ENCODE measurements around the gene ATP2B2. TPM values are rescaled to one million over a fixed set of nuclear protein-coding genes. Genes with fewer than 3 reads are reported as not detected.

The ATP2B2 gene
- polyA plus RNA-seq, 4 donors: 0.39 to 0.55 TPM; not detected in 2

DNA sequence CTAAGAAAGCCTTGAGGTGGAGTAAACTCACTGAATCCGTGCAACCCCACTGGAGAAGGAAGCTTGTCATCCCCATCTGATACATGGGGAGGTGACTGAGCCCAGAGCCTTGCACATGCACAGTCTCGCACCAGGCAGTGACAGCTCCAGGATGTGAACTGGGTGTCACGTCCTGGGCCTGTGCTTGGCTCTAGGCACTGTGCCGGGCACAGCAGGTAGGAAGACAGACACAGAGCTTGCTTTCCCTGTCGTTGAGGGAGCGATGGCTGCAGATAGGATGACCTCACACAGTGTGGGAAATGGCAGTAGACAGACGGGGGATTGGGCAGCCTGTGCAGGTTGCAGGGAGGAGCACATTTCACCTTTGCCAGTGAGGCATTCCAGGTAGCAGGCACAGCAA, 12.2 kb upstream of the ATP2B2 start:
- FAIRE-seq: no peak
- Histone ChIP-seq H3K4me1 (ENCODE audit: control insufficient read depth in 3 of 3, insufficient read depth in 2 of 3, low read depth in 1 of 3, low read length in 2 of 3) (no peaks in the 10 kb centered on the region), H3K27me3 (ENCODE audit: control insufficient read depth in 3 of 3, insufficient read depth in 3 of 3, low read length in 3 of 3) (peaks cover 0 to 2% (median 2%) of the 10 kb centered on the region in 3 donors), H3K9me3 (ENCODE audit: control insufficient read depth in 2 of 2, insufficient read depth in 1 of 2, low read depth in 1 of 2, low read length in 1 of 2) (no peaks in the 10 kb centered on the region), H3K36me3 (ENCODE audit: control insufficient read depth in 3 of 3, insufficient read depth in 2 of 3, low read depth in 1 of 3, low read length in 3 of 3) (no peaks in the 10 kb centered on the region), H3K4me3 (ENCODE audit: low read depth in 1 of 3, low read length in 3 of 3) (no peak overlapping the region), H3K27ac (ENCODE audit: low read depth in 1 of 3, low read length in 2 of 3) (no peak overlapping the region)
- WGBS, 3 donors: 66 to 70% (median 69%) methylated on average over 7 of the region's 7 CpGs
- no peak for DNase-seq

DNA sequence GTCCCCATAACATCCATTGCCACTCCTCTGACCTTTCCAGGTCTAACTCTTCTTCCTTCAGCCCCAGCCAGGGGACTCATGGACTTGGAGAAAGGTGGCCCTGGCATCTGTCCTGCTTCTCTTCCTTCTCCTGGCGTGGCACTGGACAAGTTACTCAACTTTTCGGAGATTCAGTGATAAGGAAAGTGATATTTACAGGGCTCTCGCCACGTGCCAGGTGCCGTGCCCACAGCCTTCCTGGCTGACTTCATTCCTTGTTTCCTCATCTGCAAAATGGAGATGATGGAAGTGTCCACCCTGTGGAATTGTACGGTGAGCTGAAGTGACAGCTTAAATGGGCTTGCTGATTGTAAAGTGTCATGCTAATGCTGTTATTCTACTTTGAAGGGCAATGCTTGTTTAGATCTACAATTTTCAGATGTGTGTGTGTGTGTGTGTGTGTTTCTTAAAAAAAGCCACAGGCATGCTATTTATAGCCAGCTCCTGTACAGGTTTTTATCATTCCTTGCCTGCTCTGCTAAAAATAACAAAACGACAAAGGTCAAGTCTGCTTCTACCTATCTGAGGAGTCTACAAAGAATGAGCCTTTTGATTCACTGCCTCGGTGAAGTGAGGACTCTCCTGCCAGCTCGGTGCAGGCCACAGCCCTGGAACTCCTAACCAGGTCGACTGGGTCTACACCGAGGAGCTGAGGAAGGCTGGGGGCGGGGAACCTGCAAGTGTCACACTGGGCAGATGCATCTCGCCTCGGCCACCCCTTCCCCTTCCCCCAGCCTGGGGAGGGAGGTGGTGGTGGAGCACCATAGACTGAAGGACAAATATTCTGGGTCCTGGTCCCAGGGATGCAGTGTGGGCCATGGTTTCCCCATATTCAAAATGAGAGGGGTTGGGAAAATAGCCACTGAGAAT, 11.4 kb upstream of the ATP2B2 start:
- Histone ChIP-seq H3K27ac (ENCODE audit: low read depth in 1 of 3, low read length in 2 of 3) (no peak overlapping the region), H3K4me3 (ENCODE audit: low read depth in 1 of 3, low read length in 3 of 3) (no peak overlapping the region), H3K9me3 (ENCODE audit: control insufficient read depth in 2 of 2, insufficient read depth in 1 of 2, low read depth in 1 of 2, low read length in 1 of 2) (no peaks in the 10 kb centered on the region), H3K36me3 (ENCODE audit: control insufficient read depth in 3 of 3, insufficient read depth in 2 of 3, low read depth in 1 of 3, low read length in 3 of 3) (no peaks in the 10 kb centered on the region), H3K4me1 (ENCODE audit: control insufficient read depth in 3 of 3, insufficient read depth in 2 of 3, low read depth in 1 of 3, low read length in 2 of 3) (no peaks in the 10 kb centered on the region), H3K27me3 (ENCODE audit: control insufficient read depth in 3 of 3, insufficient read depth in 3 of 3, low read length in 3 of 3) (peaks cover 0 to 2% (median 2%) of the 10 kb centered on the region in 3 donors)
- 21 to 42% (median 29%) methylated on average over 13 to 14 of the region's 14 CpGs for WGBS, 3 donors
- no peak for DNase-seq
- no peak for FAIRE-seq

DNA sequence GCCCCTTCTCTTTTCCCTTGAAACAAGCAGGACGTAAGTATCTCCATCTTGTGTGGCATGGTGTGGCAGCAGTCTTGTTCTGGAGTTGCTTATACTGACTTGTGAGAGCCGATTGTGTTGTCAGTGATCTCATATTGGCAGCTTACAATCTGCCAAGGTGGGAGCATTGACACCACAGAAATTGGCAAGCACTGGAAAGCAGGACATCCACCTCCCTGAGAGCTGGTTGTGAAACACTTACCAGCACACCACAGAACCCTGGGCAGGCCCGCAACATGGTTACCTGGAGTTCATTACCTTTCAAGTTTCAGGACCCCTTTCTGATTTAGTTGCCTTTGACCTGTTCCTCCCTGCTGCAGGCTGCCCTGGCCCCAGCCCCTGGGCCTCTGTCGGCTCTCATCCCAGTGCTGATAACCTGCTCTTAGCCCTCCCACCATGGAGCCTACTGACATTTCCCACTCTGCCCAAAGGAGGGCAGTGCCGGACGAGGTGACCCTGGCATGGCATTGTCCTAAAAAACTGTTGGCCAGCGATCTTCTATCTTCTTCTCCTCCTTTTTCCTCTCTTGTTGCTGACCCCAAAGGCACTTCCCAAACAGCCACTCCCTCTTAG, 10.6 kb upstream of the ATP2B2 start:
- FAIRE-seq (no peak), DNase-seq (no peak)
- H3K27ac ChIP-seq (ENCODE audit: low read depth in 1 of 3, low read length in 2 of 3): no peak overlapping the region
- H3K9me3 ChIP-seq (ENCODE audit: control insufficient read depth in 2 of 2, insufficient read depth in 1 of 2, low read depth in 1 of 2, low read length in 1 of 2): no peaks in the 10 kb centered on the region
- H3K36me3 ChIP-seq (ENCODE audit: control insufficient read depth in 3 of 3, insufficient read depth in 2 of 3, low read depth in 1 of 3, low read length in 3 of 3): no peaks in the 10 kb centered on the region
- H3K27me3 ChIP-seq (ENCODE audit: control insufficient read depth in 3 of 3, insufficient read depth in 3 of 3, low read length in 3 of 3): peaks cover 0 to 2% (median 2%) of the 10 kb centered on the region in 3 donors
- 65 to 77% (median 72%) methylated on average over 7 of the region's 7 CpGs for WGBS, 3 donors
- no peak overlapping the region for H3K4me3 ChIP-seq (ENCODE audit: low read depth in 1 of 3, low read length in 3 of 3)
- no peaks in the 10 kb centered on the region for H3K4me1 ChIP-seq (ENCODE audit: control insufficient read depth in 3 of 3, insufficient read depth in 2 of 3, low read depth in 1 of 3, low read length in 2 of 3)

DNA sequence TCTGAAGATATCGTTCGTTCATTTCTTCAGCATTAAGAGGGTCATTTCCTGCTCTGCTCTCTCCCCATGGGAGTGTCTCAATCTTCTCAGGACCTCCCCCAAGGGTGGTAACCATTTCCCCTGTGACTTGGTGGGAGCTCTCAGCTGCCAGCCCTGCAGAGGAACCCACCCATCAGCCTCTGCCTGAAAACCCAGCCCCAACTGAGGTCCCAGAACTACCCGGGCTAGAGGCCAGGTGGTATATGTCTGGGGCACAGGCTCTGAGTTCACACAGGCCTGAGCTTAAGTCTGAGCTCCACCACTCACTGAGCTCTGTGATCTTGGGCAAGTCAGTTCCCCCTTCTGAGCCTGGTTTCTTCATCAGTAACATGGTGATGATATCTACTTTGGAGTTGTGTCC, 10.0 kb upstream of the ATP2B2 start:
- H3K4me1 ChIP-seq (ENCODE audit: control insufficient read depth in 3 of 3, insufficient read depth in 2 of 3, low read depth in 1 of 3, low read length in 2 of 3): no peaks in the 10 kb centered on the region
- H3K9me3 ChIP-seq (ENCODE audit: control insufficient read depth in 2 of 2, insufficient read depth in 1 of 2, low read depth in 1 of 2, low read length in 1 of 2): no peaks in the 10 kb centered on the region
- H3K27me3 ChIP-seq (ENCODE audit: control insufficient read depth in 3 of 3, insufficient read depth in 3 of 3, low read length in 3 of 3): peaks cover 0 to 2% (median 2%) of the 10 kb centered on the region in 3 donors
- DNase-seq (no peak), FAIRE-seq (no peak)
- no peak overlapping the region for H3K4me3 ChIP-seq (ENCODE audit: low read depth in 1 of 3, low read length in 3 of 3)
- no peaks in the 10 kb centered on the region for H3K36me3 ChIP-seq (ENCODE audit: control insufficient read depth in 3 of 3, insufficient read depth in 2 of 3, low read depth in 1 of 3, low read length in 3 of 3)
- no peak overlapping the region for H3K27ac ChIP-seq (ENCODE audit: low read depth in 1 of 3, low read length in 2 of 3)
- WGBS, 3 donors: 62 to 79% (median 73%) methylated on average over 3 of the region's 3 CpGs

DNA sequence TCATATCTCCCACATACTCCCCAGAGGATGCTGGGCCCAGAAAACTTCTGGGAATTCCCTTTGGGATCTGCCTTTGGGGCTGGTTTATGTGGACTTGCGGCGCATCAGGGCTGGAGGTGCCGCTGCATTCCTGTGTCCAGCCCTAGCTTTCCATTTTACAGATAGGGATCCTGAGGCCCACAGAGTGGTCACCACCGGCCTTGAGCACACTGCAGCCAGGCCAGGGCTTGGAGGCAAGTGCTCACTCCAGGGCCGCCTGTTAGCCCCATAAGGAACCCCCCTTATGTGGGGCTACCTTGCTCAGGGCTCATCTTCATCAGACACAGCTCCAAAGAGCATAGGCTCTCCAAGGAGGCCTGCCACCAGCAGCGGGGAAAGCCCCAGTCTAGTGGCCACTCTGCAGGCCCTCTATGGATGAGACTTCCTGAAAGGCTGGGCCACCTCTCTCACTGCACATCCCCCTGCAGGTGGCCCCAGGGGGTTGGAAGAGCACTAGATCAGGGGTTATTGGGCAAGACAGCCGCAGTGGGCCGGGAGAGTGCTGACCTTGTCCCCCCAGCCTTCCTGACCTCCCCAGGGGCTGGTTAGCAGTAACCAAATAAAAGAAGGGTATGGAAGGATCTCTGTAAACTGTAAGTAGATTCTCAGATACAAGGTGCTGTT, 9.2 kb upstream of the ATP2B2 start:
- DNase-seq (no peak), FAIRE-seq (no peak)
- no peaks in the 10 kb centered on the region for H3K4me1 ChIP-seq (ENCODE audit: control insufficient read depth in 3 of 3, insufficient read depth in 2 of 3, low read depth in 1 of 3, low read length in 2 of 3)
- H3K27ac ChIP-seq (ENCODE audit: low read depth in 1 of 3, low read length in 2 of 3): no peak overlapping the region
- H3K9me3 ChIP-seq (ENCODE audit: control insufficient read depth in 2 of 2, insufficient read depth in 1 of 2, low read depth in 1 of 2, low read length in 1 of 2): no peaks in the 10 kb centered on the region
- H3K27me3 ChIP-seq (ENCODE audit: control insufficient read depth in 3 of 3, insufficient read depth in 3 of 3, low read length in 3 of 3): peaks cover 0 to 2% (median 0%) of the 10 kb centered on the region in 3 donors
- H3K36me3 ChIP-seq (ENCODE audit: control insufficient read depth in 3 of 3, insufficient read depth in 2 of 3, low read depth in 1 of 3, low read length in 3 of 3): no peaks in the 10 kb centered on the region
- H3K4me3 ChIP-seq (ENCODE audit: low read depth in 1 of 3, low read length in 3 of 3): no peak overlapping the region
- 87 to 88% (median 88%) methylated on average over 8 of the region's 8 CpGs for WGBS, 3 donors

DNA sequence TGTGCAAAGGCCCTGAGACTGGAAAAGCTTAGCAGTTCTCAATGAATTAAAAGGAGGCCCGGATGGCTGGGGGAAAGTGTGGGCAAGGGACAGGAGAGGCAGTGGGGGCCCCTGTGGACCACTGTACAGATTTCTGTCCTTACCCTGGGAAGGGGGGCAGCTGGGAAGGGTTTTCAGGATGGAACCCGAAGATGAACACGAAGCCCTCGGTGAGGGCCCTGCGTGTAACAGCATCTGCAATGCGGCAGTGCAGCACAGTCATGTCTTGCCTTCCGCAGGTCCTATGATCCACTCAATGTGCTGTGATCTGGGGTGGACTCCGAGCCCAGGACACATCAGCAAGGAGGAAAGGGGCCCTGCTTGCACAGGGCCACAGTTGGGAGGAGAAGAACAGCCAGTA, 7.9 kb upstream of the ATP2B2 start:
- DNase-seq (no peak), FAIRE-seq (no peak)
- Histone ChIP-seq H3K4me1 (ENCODE audit: control insufficient read depth in 3 of 3, insufficient read depth in 2 of 3, low read depth in 1 of 3, low read length in 2 of 3) (no peaks in the 10 kb centered on the region), H3K27me3 (ENCODE audit: control insufficient read depth in 3 of 3, insufficient read depth in 3 of 3, low read length in 3 of 3) (peaks cover 0 to 2% (median 0%) of the 10 kb centered on the region in 3 donors), H3K27ac (ENCODE audit: low read depth in 1 of 3, low read length in 2 of 3) (no peak overlapping the region), H3K36me3 (ENCODE audit: control insufficient read depth in 3 of 3, insufficient read depth in 2 of 3, low read depth in 1 of 3, low read length in 3 of 3) (no peaks in the 10 kb centered on the region), H3K9me3 (ENCODE audit: control insufficient read depth in 2 of 2, insufficient read depth in 1 of 2, low read depth in 1 of 2, low read length in 1 of 2) (no peaks in the 10 kb centered on the region), H3K4me3 (ENCODE audit: low read depth in 1 of 3, low read length in 3 of 3) (no peak overlapping the region)
- WGBS, 3 donors: 84 to 85% (median 84%) methylated on average over 8 of the region's 8 CpGs

DNA sequence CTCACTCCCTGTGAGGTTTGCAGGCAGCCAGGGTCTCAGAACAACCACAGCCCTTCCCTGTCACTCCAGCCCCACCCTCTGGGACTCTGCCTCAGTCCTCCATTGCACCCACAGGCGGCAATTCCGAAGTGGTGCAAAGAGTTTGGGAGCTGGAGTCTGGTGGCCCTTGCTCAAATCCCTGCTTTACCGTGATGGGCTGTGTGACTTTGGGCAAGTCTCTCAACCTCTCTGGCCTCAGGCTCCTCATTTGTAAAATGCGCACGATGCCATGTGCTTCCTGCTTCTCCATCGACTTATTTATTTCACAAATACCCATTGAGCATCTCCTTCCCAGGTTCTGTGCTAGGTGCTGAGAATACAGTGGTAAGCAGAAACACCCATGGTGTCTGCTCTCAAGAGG, 7.3 kb upstream of the ATP2B2 start:
- no peaks in the 10 kb centered on the region for H3K9me3 ChIP-seq (ENCODE audit: control insufficient read depth in 2 of 2, insufficient read depth in 1 of 2, low read depth in 1 of 2, low read length in 1 of 2)
- H3K27ac ChIP-seq (ENCODE audit: low read depth in 1 of 3, low read length in 2 of 3): no peak overlapping the region
- no peak overlapping the region for H3K4me3 ChIP-seq (ENCODE audit: low read depth in 1 of 3, low read length in 3 of 3)
- H3K27me3 ChIP-seq (ENCODE audit: control insufficient read depth in 3 of 3, insufficient read depth in 3 of 3, low read length in 3 of 3): peaks cover 0 to 3% (median 2%) of the 10 kb centered on the region in 3 donors
- DNase-seq (no peak), FAIRE-seq (no peak)
- 80 to 88% (median 87%) methylated on average over 6 of the region's 6 CpGs for WGBS, 3 donors
- no peaks in the 10 kb centered on the region for H3K36me3 ChIP-seq (ENCODE audit: control insufficient read depth in 3 of 3, insufficient read depth in 2 of 3, low read depth in 1 of 3, low read length in 3 of 3)
- no peaks in the 10 kb centered on the region for H3K4me1 ChIP-seq (ENCODE audit: control insufficient read depth in 3 of 3, insufficient read depth in 2 of 3, low read depth in 1 of 3, low read length in 2 of 3)

DNA sequence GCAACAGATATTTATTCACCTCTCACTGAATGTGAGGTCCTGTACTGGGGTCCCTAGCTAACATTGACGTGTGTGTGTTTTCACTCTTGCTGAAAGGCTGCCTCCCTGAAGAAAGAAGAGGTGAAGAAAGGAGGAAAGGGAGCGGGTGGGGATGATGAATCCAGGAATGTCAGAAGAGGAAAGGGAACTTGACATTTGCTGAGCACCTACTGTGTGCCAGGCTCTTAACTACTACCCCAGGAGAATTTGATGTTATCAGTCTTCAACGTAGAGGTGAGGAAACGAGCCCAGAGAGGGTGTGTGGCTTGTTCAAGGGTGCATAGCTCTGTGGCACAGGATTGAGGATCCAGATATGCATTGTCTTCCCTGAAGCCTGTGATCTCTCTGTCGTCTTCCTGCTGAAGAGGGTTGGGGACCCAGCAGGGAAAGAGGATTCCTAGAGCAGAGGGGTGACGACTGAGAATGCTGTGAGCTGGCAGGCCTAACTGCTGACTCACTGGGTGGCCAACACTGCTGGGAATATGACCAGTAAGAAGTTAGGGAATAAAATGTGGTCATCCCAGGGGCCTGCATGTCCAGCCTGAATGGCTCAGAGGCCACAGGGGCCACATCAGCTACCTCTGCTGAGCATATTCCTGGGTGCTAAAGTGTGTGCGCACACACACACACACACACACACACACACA, 6.6 kb upstream of the ATP2B2 start:
- no peaks in the 10 kb centered on the region for H3K9me3 ChIP-seq (ENCODE audit: control insufficient read depth in 2 of 2, insufficient read depth in 1 of 2, low read depth in 1 of 2, low read length in 1 of 2)
- DNase-seq: no peak
- H3K4me3 ChIP-seq (ENCODE audit: low read depth in 1 of 3, low read length in 3 of 3): no peak overlapping the region
- H3K27me3 ChIP-seq (ENCODE audit: control insufficient read depth in 3 of 3, insufficient read depth in 3 of 3, low read length in 3 of 3): peaks cover 0 to 5% (median 2%) of the 10 kb centered on the region in 3 donors
- H3K36me3 ChIP-seq (ENCODE audit: control insufficient read depth in 3 of 3, insufficient read depth in 2 of 3, low read depth in 1 of 3, low read length in 3 of 3): no peaks in the 10 kb centered on the region
- H3K27ac ChIP-seq (ENCODE audit: low read depth in 1 of 3, low read length in 2 of 3): no peak overlapping the region
- FAIRE-seq: no peak
- 62 to 63% (median 62%) methylated on average over 7 of the region's 7 CpGs for WGBS, 3 donors
- H3K4me1 ChIP-seq (ENCODE audit: control insufficient read depth in 3 of 3, insufficient read depth in 2 of 3, low read depth in 1 of 3, low read length in 2 of 3): no peaks in the 10 kb centered on the region

Measured in small intestine (tissue), 7 donors.